HCT116 (cell line): ENCODE results near the gene MCF2L2. TPM values are rescaled to one million over a fixed set of nuclear protein-coding genes. Genes with fewer than 3 reads are reported as not detected.

Experiments used
- ATAC-seq: fragments of 200-7000 bp; cut with Tn5 transposase; 2 replicates; pipeline ENCODE4 v1.9.1; 2020; ENCODE audit warnings: mild to moderate bottlenecking, moderate library complexity
- BruUV-seq: library from RNA; stranded (reverse); fragments of 400-500 nt; replicated peaks from 2 replicates; lab custom pipeline; 2021; lab: Mats Ljungman, UMichigan
- CTCF ChIA-PET: fragments of 300-600 bp; sonication (Branson Sonifier 250); formaldehyde crosslinking; loops from one replicate; lab custom pipeline; 2021; ENCODE audit warnings: antibody characterized with exemption; lab: Charles Lee
- POLR2A ChIA-PET: fragments of 300-600, 350-600 bp; sonication (Branson Sonifier 250); formaldehyde crosslinking; loops from one replicate; lab custom pipeline; 2021; ENCODE audit warnings: antibody characterized with exemption; lab: Charles Lee
- RAD21 ChIA-PET, 2 experiments: fragments of 300-600 bp; sonication (Branson Sonifier 250); formaldehyde crosslinking; loops; one replicate each; lab custom pipeline; 2023; ENCODE audit warnings: low total read pairs in 2 of 2; ENCODE audit not compliant: uncharacterized antibody in 2 of 2, unreplicated experiment in 2 of 2, low non-redundant PET in 1 of 2; lab: Charles Lee
- DNase-seq: peaks from one replicate; pipeline ENCODE4 v3.0.0-alpha.2; 2010; ENCODE audit warnings: low read depth, low spot score
- H2AFZ ChIP-seq: fragments of 200-600 bp; shearing (Covaris generic), sonication (generic); 2 replicates; pipeline ENCODE4 v1.6.1; 2017; ENCODE audit warnings: low read depth, mixed run types, mixed read lengths, antibody characterized with exemption, low read length; ENCODE audit not compliant: poor library complexity, severe bottlenecking
- H3K27ac ChIP-seq: 2 replicates; pipeline ENCODE4 v1.5.1; 2012; ENCODE audit warnings: low read depth, low read length
- H3K27me3 ChIP-seq: fragments of 200-600 bp; sonication (generic); 2 replicates; pipeline ENCODE4 v1.6.1; 2016; ENCODE audit warnings: mixed run types, low read length, mixed read lengths; ENCODE audit not compliant: insufficient read depth
- H3K36me3 ChIP-seq, 2 experiments: fragments of 200-500 bp in 1 of 2; fragments of 200-600 bp in 1 of 2; sonication (Bioruptor generic) in 1 of 2; sonication (generic) in 1 of 2; 2 replicates each; pipeline versions ENCODE4 v1.5.1 to v1.6.1; 2014 to 2016; ENCODE audit warnings: low read length in 2 of 2, inconsistent platforms in 1 of 2, mixed read lengths in 1 of 2, mixed run types in 1 of 2; ENCODE audit not compliant: insufficient read depth in 2 of 2, control insufficient read depth in 1 of 2
- H3K4me1 ChIP-seq, 2 experiments: fragments of 200-600 bp in 1 of 2; sonication (generic) in 1 of 2; 2 replicates each; pipeline versions ENCODE4 v1.5.1 to v1.6.1; 2012 to 2017; ENCODE audit warnings: low read length in 2 of 2, inconsistent platforms in 1 of 2, mild to moderate bottlenecking in 1 of 2, mixed read lengths in 1 of 2, mixed run types in 1 of 2, moderate library complexity in 1 of 2; ENCODE audit not compliant: insufficient read depth in 2 of 2, control insufficient read depth in 1 of 2
- H3K4me2 ChIP-seq: fragments of 200-600 bp; sonication (generic); 2 replicates; pipeline ENCODE4 v1.6.1; 2017; ENCODE audit warnings: mixed run types, low read length, mixed read lengths
- H3K4me3 ChIP-seq, 2 experiments: fragments of 200-600 bp in 1 of 2; sonication (generic) in 1 of 2; replicated peaks in 1 of 2; 2 replicates each; pipeline ENCODE4 v1.5.1; 2011 to 2016; ENCODE audit warnings: low read length in 2 of 2, control low read depth in 1 of 2, low read depth in 1 of 2, mild to moderate bottlenecking in 1 of 2, mixed read lengths in 1 of 2, mixed run types in 1 of 2
- H3K79me2 ChIP-seq: fragments of 200-600 bp; sonication (generic); 2 replicates; pipeline ENCODE4 v1.6.1; 2017; ENCODE audit warnings: mild to moderate bottlenecking, mixed run types, low read length, moderate library complexity, mixed read lengths; ENCODE audit not compliant: insufficient read depth
- H3K9ac ChIP-seq: fragments of 200-600 bp; sonication (generic); 2 replicates; pipeline ENCODE4 v1.6.1; 2016; ENCODE audit warnings: low read length, mixed read lengths
- H3K9me2 ChIP-seq: fragments of 200-600 bp; sonication (generic), shearing (Covaris generic); 2 replicates; pipeline ENCODE4 v1.6.1; 2017; ENCODE audit warnings: mixed run types, mild to moderate bottlenecking, moderate library complexity; ENCODE audit not compliant: insufficient read depth
- H3K9me3 ChIP-seq, 2 experiments: fragments of 200-500 bp in 1 of 2; fragments of 200-600 bp in 1 of 2; sonication (Bioruptor generic) in 1 of 2; sonication (generic) in 1 of 2; 2 replicates each; pipeline ENCODE4 v1.6.1; 2014 to 2017; ENCODE audit warnings: low read length in 2 of 2, mixed read lengths in 2 of 2, inconsistent platforms in 1 of 2, low read depth in 1 of 2, mild to moderate bottlenecking in 1 of 2, mixed run types in 1 of 2, moderate library complexity in 1 of 2; ENCODE audit not compliant: control insufficient read depth in 1 of 2, insufficient read depth in 1 of 2
- H4K20me1 ChIP-seq: fragments of 200-600 bp; sonication (generic), shearing (Covaris generic); 2 replicates; pipeline ENCODE4 v1.6.1; 2017; ENCODE audit warnings: mixed run types, mild to moderate bottlenecking, moderate library complexity; ENCODE audit not compliant: insufficient read depth
- CEBPB ChIP-seq: IDR thresholded peaks from 2 replicates; pipeline ENCODE4 v1.6.1; 2012; ENCODE audit warnings: low read depth
- ELF1 ChIP-seq: IDR thresholded peaks from 2 replicates; pipeline ENCODE4 v1.6.1; 2012; ENCODE audit warnings: low read depth, borderline replicate concordance
- EZH2 ChIP-seq: fragments of 200-600 bp; sonication (generic); IDR thresholded peaks from 2 replicates; pipeline ENCODE4 v1.6.1; 2017; ENCODE audit warnings: antibody characterized with exemption, mixed run types
- ZNF274 ChIP-seq: fragments of 200-500 bp; sonication (Bioruptor generic); IDR thresholded peaks from 2 replicates; pipeline ENCODE4 v1.6.1; 2014; ENCODE audit warnings: mild to moderate bottlenecking, low read depth, low read length, inconsistent platforms
- intact Hi-C: fragments of 100-400 bp; cut with micrococcal nuclease; formaldehyde crosslinking; loops from 2 replicates; pipeline ENCODE4 v1.10.0; 2022
- total RNA-seq: library from RNA; stranded (reverse); gene quantifications from one replicate; pipeline ENCODE4 v1.2.1, GENCODE V29; 2021; ENCODE audit not compliant: unreplicated experiment
- TF ChIP-seq, protein P1 (sequence below): IDR thresholded peaks from 2 replicates; pipeline ENCODE4 v1.6.1; 2012; ENCODE audit warnings: low read depth
- TF ChIP-seq, protein P2 (sequence below): IDR thresholded peaks from 2 replicates; pipeline ENCODE4 v1.6.1; 2012

Gene MCF2L2
- total RNA-seq, 1 experiment from 2014 or later: 1.5 TPM

DNA sequence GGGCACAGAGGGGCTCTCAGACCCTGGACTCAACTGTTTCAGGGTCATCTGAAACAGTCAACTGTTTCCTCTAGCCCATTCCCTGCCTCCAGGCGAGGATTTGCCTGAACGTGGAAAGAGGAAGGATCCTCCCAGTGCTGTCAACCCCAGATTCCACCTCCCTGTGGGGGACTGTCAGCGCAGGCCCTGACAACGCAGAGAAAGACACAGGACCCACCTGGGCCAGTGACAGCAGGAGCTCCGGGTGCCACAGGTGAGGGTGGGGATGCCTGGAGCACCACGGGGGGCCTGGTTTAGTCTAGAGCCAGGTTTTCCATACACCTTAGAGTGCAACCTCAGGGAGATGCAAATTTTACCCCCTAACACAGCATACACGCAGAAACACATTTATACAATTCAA, 246.3 kb downstream of the MCF2L2 start:
- no peaks in the 10 kb centered on the region for H3K27me3 ChIP-seq
- no TSS peak for BruUV-seq
- H3K79me2 ChIP-seq: no peaks in the 10 kb centered on the region
- RAD21 ChIA-PET: no interaction called here
- no peaks in the 10 kb centered on the region for H3K9me2 ChIP-seq
- CTCF ChIA-PET: interaction anchor here (7.2 kb wide), 1 partner anchor 200 kb away, joined by 251 read pairs; no protein-coding TSS in a partner anchor
- POLR2A ChIA-PET: no interaction called here
- TF ChIP-seq CEBPB: no peak
- no peak for TF ChIP-seq ZNF274
- TF ChIP-seq EZH2: no peak
- no peak for TF ChIP-seq ELF1
- TF ChIP-seq, protein P1, sequence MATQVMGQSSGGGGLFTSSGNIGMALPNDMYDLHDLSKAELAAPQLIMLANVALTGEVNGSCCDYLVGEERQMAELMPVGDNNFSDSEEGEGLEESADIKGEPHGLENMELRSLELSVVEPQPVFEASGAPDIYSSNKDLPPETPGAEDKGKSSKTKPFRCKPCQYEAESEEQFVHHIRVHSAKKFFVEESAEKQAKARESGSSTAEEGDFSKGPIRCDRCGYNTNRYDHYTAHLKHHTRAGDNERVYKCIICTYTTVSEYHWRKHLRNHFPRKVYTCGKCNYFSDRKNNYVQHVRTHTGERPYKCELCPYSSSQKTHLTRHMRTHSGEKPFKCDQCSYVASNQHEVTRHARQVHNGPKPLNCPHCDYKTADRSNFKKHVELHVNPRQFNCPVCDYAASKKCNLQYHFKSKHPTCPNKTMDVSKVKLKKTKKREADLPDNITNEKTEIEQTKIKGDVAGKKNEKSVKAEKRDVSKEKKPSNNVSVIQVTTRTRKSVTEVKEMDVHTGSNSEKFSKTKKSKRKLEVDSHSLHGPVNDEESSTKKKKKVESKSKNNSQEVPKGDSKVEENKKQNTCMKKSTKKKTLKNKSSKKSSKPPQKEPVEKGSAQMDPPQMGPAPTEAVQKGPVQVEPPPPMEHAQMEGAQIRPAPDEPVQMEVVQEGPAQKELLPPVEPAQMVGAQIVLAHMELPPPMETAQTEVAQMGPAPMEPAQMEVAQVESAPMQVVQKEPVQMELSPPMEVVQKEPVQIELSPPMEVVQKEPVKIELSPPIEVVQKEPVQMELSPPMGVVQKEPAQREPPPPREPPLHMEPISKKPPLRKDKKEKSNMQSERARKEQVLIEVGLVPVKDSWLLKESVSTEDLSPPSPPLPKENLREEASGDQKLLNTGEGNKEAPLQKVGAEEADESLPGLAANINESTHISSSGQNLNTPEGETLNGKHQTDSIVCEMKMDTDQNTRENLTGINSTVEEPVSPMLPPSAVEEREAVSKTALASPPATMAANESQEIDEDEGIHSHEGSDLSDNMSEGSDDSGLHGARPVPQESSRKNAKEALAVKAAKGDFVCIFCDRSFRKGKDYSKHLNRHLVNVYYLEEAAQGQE: no peak
- TF ChIP-seq, protein P2, sequence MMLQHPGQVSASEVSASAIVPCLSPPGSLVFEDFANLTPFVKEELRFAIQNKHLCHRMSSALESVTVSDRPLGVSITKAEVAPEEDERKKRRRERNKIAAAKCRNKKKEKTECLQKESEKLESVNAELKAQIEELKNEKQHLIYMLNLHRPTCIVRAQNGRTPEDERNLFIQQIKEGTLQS: no peak
- DNase-seq: no peak
- no peak overlapping the region for H3K4me3 ChIP-seq
- H3K4me1 ChIP-seq: peaks cover 6 to 10% of the 10 kb centered on the region in 2 experiments; a peak in 2 of 4 replicates
- intact Hi-C loops: loop anchor here (10.0 kb wide), 1 partner anchor 467 kb away; no protein-coding TSS in a partner anchor
- H3K4me2 ChIP-seq: no peak overlapping the region
- no peak overlapping the region for H2AFZ ChIP-seq
- no peaks in the 10 kb centered on the region for H3K9me3 ChIP-seq
- H3K36me3 ChIP-seq: no peaks in the 10 kb centered on the region
- H3K9ac ChIP-seq: no peak overlapping the region
- no peak overlapping the region for H3K27ac ChIP-seq
- H4K20me1 ChIP-seq: no peaks in the 10 kb centered on the region
- ATAC-seq: no peak
